CD4-positive, CD25-positive, alpha-beta regulatory T cell (primary cell): ENCODE data around the gene GABBR2. TPM values are rescaled to one million over a fixed set of nuclear protein-coding genes. Genes with fewer than 3 reads are reported as not detected.

Experiments used
- ATAC-seq, 2 donors: fragments of 150-1000 bp; cut with Tn5 transposase; one replicate each; pipeline ENCODE4 v1.10.0; 2021; ENCODE audit warnings: low read depth in 2 of 2, moderate number of reproducible peaks in 2 of 2, moderate library complexity in 1 of 2
- DNase-seq, 3 donors: peaks; one replicate each; pipeline versions ENCODE4 v3.0.0 to v3.0.0-alpha.2; 2012 to 2022; ENCODE audit warnings: mixed read lengths in 1 of 3
- H3K27ac ChIP-seq: one replicate; pipeline ENCODE4 v1.7.0; 2013; ENCODE audit warnings: mild to moderate bottlenecking, low read length; ENCODE audit not compliant: insufficient read depth, poor library complexity, severe bottlenecking
- H3K27me3 ChIP-seq: one replicate; pipeline ENCODE4 v1.7.0; 2013; ENCODE audit warnings: low read length; ENCODE audit not compliant: control insufficient read depth, insufficient read depth
- H3K36me3 ChIP-seq: one replicate; pipeline ENCODE4 v1.7.0; 2013; ENCODE audit warnings: mild to moderate bottlenecking, low read length, moderate library complexity; ENCODE audit not compliant: control insufficient read depth, insufficient read depth
- H3K4me1 ChIP-seq: 2 replicates; pipeline ENCODE4 v1.7.0; 2013; ENCODE audit warnings: mild to moderate bottlenecking, low read length; ENCODE audit not compliant: insufficient read depth, control insufficient read depth, poor library complexity, severe bottlenecking
- H3K4me3 ChIP-seq: one replicate; pipeline ENCODE4 v1.7.0; 2013; ENCODE audit warnings: low read depth, mild to moderate bottlenecking, low read length, moderate library complexity
- H3K9me3 ChIP-seq, 2 experiments: 1 replicate in 1 of 2; 2 replicates in 1 of 2; pipeline ENCODE4 v1.7.0; 2013; ENCODE audit warnings: low read length in 2 of 2, mild to moderate bottlenecking in 1 of 2, moderate library complexity in 1 of 2; ENCODE audit not compliant: control insufficient read depth in 2 of 2
- H3K27ac Mint-ChIP-seq, 3 donors: one replicate each; pipeline ENCODE4 v1.8.0; 2020 to 2022; ENCODE audit warnings: mild to moderate bottlenecking in 3 of 3, mixed read lengths in 3 of 3, moderate library complexity in 2 of 3
- H3K27me3 Mint-ChIP-seq: one replicate; pipeline ENCODE4 v1.8.0; 2022; ENCODE audit warnings: mild to moderate bottlenecking, mixed read lengths
- H3K36me3 Mint-ChIP-seq: one replicate; pipeline ENCODE4 v1.8.0; 2020; ENCODE audit warnings: mixed read lengths
- H3K4me1 Mint-ChIP-seq, 4 donors: one replicate each; pipeline ENCODE4 v1.8.0; 2020 to 2022; ENCODE audit warnings: mixed read lengths in 4 of 4, mild to moderate bottlenecking in 1 of 4
- H3K4me3 Mint-ChIP-seq, 4 donors: one replicate each; pipeline ENCODE4 v1.8.0; 2020 to 2022; ENCODE audit warnings: mild to moderate bottlenecking in 4 of 4, mixed read lengths in 4 of 4, moderate library complexity in 3 of 4
- H3K9me3 Mint-ChIP-seq, 7 donors: one replicate each; pipeline ENCODE4 v1.8.0; 2020 to 2022; ENCODE audit warnings: mixed read lengths in 7 of 7, mild to moderate bottlenecking in 3 of 7, moderate library complexity in 2 of 7
- polyA plus RNA-seq, 4 donors: library from polyadenylated mRNA; unstranded; fragments of 300-500 nt; fragmentation: Illumina TruSeq; gene quantifications; one replicate each; pipeline ENCODE4 v1.2.3, GENCODE V29; 2021
- total RNA-seq: library from RNA; stranded (reverse); gene quantifications from one replicate; pipeline ENCODE4 v1.2.3, GENCODE V29; 2022

Gene GABBR2
- not detected for total RNA-seq
- not detected for polyA plus RNA-seq

GRCh38 chr9:98708933-98709911 lies at the start of gene GABBR2:
Gene GABBR2 (minus strand): TSS chr9:98708935. CDS start chr9:98708737, 198 bp downstream.
- Histone ChIP-seq H3K4me1 (peaks cover 3% of the 10 kb centered on the region), H3K4me3 (no peak within 1 kb of the TSS), H3K9me3 (no peaks in the 10 kb centered on the region), H3K27ac (no peak within 1 kb of the TSS), H3K27me3 (peaks cover 25% of the 10 kb centered on the region), H3K36me3 (no peaks in the 10 kb centered on the region)
- H3K27me3 Mint-ChIP-seq: peaks cover 55% of the 10 kb centered on the region
- DNase-seq (no peak), ATAC-seq (no peak)
- no peaks in the 10 kb centered on the region for H3K36me3 Mint-ChIP-seq
- H3K4me3 Mint-ChIP-seq: peak within 1 kb of the TSS in 1 of 4 donors; percentile 24
- no peaks in the 10 kb centered on the region for H3K9me3 Mint-ChIP-seq
- H3K27ac Mint-ChIP-seq: peak within 1 kb of the TSS in 1 of 3 donors; percentile 48
- peaks cover 0 to 11% (median under 1%) of the 10 kb centered on the region in 4 donors for H3K4me1 Mint-ChIP-seq

- Histone ChIP-seq H3K9me3 (no peaks in the 10 kb centered on the region), H3K4me3 (no peak overlapping the region), H3K27me3 (no peaks in the 10 kb centered on the region), H3K36me3 (peaks cover 9% of the 10 kb centered on the region), H3K27ac (no peak overlapping the region), H3K4me1 (no peaks in the 10 kb centered on the region)
- Mint-ChIP-seq H3K36me3 (peaks cover 60% of the 10 kb centered on the region), H3K4me1 (no peaks in the 10 kb centered on the region), H3K27me3 (no peaks in the 10 kb centered on the region), H3K9me3 (peaks cover 0 to 5% (median 3%) of the 10 kb centered on the region in 7 donors), H3K27ac (no peak overlapping the region), H3K4me3 (no peak overlapping the region)
- ATAC-seq (no peak), DNase-seq (no peak)
Observed at GRCh38 chr9:98755006-98755618, 46.4 kb upstream of the GABBR2 start.

GRCh38 chr9:98751210-98751609 lies 42.5 kb upstream of the GABBR2 start:
- Mint-ChIP-seq H3K4me3 (no peak overlapping the region), H3K9me3 (peaks cover 0 to 1% (median 0%) of the 10 kb centered on the region in 7 donors), H3K36me3 (peaks cover 58% of the 10 kb centered on the region), H3K27me3 (no peaks in the 10 kb centered on the region), H3K4me1 (no peaks in the 10 kb centered on the region), H3K27ac (no peak overlapping the region)
- Histone ChIP-seq H3K4me3 (no peak overlapping the region), H3K27me3 (no peaks in the 10 kb centered on the region), H3K36me3 (peaks cover 11% of the 10 kb centered on the region), H3K4me1 (no peaks in the 10 kb centered on the region), H3K9me3 (no peaks in the 10 kb centered on the region), H3K27ac (no peak overlapping the region)
- DNase-seq: no peak
- no peak for ATAC-seq

- Histone ChIP-seq H3K27ac (no peak overlapping the region), H3K4me1 (no peaks in the 10 kb centered on the region), H3K27me3 (no peaks in the 10 kb centered on the region), H3K9me3 (no peaks in the 10 kb centered on the region), H3K36me3 (peaks cover 11% of the 10 kb centered on the region), H3K4me3 (no peak overlapping the region)
- ATAC-seq (no peak), DNase-seq (no peak)
- Mint-ChIP-seq H3K27me3 (no peaks in the 10 kb centered on the region), H3K4me3 (no peak overlapping the region), H3K9me3 (peaks cover 0 to 1% (median 0%) of the 10 kb centered on the region in 7 donors), H3K27ac (peak overlapping the region in 2 of 3 donors; percentile 38 to 71), H3K4me1 (no peaks in the 10 kb centered on the region), H3K36me3 (peaks cover 56% of the 10 kb centered on the region)
Observed at GRCh38 chr9:98750364-98751060, 41.8 kb upstream of the GABBR2 start.

- Histone ChIP-seq H3K36me3 (peaks cover 10% of the 10 kb centered on the region), H3K27ac (no peak overlapping the region), H3K4me3 (no peak overlapping the region), H3K9me3 (no peaks in the 10 kb centered on the region), H3K4me1 (no peaks in the 10 kb centered on the region), H3K27me3 (no peaks in the 10 kb centered on the region)
- ATAC-seq (no peak), DNase-seq (no peak)
- Mint-ChIP-seq H3K4me1 (no peaks in the 10 kb centered on the region), H3K4me3 (no peak overlapping the region), H3K36me3 (peaks cover 68% of the 10 kb centered on the region), H3K27ac (peak overlapping the region in 1 of 3 donors; percentile 70), H3K9me3 (peaks cover 0 to 1% (median 0%) of the 10 kb centered on the region in 7 donors), H3K27me3 (no peaks in the 10 kb centered on the region)
Observed at GRCh38 chr9:98747476-98747875, 38.7 kb upstream of the GABBR2 start.

GRCh38 chr9:98745470-98745869 lies 36.7 kb upstream of the GABBR2 start:
- Mint-ChIP-seq H3K9me3 (peaks cover 0 to 1% (median 0%) of the 10 kb centered on the region in 7 donors), H3K4me1 (no peaks in the 10 kb centered on the region), H3K27ac (peak overlapping the region in 1 of 3 donors; percentile 22), H3K4me3 (no peak overlapping the region), H3K36me3 (peaks cover 58% of the 10 kb centered on the region), H3K27me3 (no peaks in the 10 kb centered on the region)
- Histone ChIP-seq H3K4me1 (no peaks in the 10 kb centered on the region), H3K9me3 (no peaks in the 10 kb centered on the region), H3K27ac (no peak overlapping the region), H3K36me3 (peaks cover 9% of the 10 kb centered on the region), H3K4me3 (no peak overlapping the region), H3K27me3 (no peaks in the 10 kb centered on the region)
- no peak for ATAC-seq
- DNase-seq: no peak

- ATAC-seq (no peak), DNase-seq (no peak)
- peaks cover 48% of the 10 kb centered on the region for H3K36me3 Mint-ChIP-seq
- Histone ChIP-seq H3K27ac (no peak overlapping the region), H3K27me3 (no peaks in the 10 kb centered on the region), H3K36me3 (peaks cover 3% of the 10 kb centered on the region), H3K4me1 (no peaks in the 10 kb centered on the region), H3K9me3 (no peaks in the 10 kb centered on the region), H3K4me3 (no peak overlapping the region)
- peaks cover 0 to 3% (median 0%) of the 10 kb centered on the region in 7 donors for H3K9me3 Mint-ChIP-seq
- no peaks in the 10 kb centered on the region for H3K27me3 Mint-ChIP-seq
- no peaks in the 10 kb centered on the region for H3K4me1 Mint-ChIP-seq
- no peak overlapping the region for H3K4me3 Mint-ChIP-seq
- no peak overlapping the region for H3K27ac Mint-ChIP-seq
Observed at GRCh38 chr9:98743818-98744611, 35.3 kb upstream of the GABBR2 start.
